Upper lobe of left lung (tissue), 6 donors: ENCODE measurements around the gene IL6R. TPM values are rescaled to one million over a fixed set of nuclear protein-coding genes. Genes with fewer than 3 reads are reported as not detected.

Experiments
- ATAC-seq, 2 donors: fragments of 200-7000 bp; cut with Tn5 transposase; one replicate each; pipeline ENCODE4 v1.9.1; 2022; ENCODE audit warnings: mild to moderate bottlenecking in 2 of 2, moderate library complexity in 2 of 2; ENCODE audit not compliant: low FRiP score in 2 of 2
- DNase-seq, 2 donors: peaks; one replicate each; pipeline ENCODE4 v3.0.0-alpha.2; 2019 to 2020
- H3K27ac ChIP-seq, 4 donors: fragments of 200-600 bp; sonication (generic); one replicate each; pipeline ENCODE4 v1.5.1; 2016 to 2019
- H3K27me3 ChIP-seq, 4 donors: fragments of 200-600 bp; sonication (generic); one replicate each; pipeline ENCODE4 v1.5.1; 2017 to 2019
- H3K36me3 ChIP-seq, 4 donors: fragments of 200-600 bp; sonication (generic); one replicate each; pipeline ENCODE4 v1.5.1; 2016 to 2019
- H3K4me1 ChIP-seq, 4 donors: fragments of 200-600 bp; sonication (generic); one replicate each; pipeline ENCODE4 v1.5.1; 2018 to 2019
- H3K4me3 ChIP-seq, 4 donors: fragments of 200-600 bp; sonication (generic); one replicate each; pipeline ENCODE4 v1.5.1; 2017 to 2019; ENCODE audit warnings: mild to moderate bottlenecking in 2 of 4, moderate library complexity in 1 of 4
- H3K9me3 ChIP-seq, 4 donors: fragments of 200-600 bp; sonication (generic); one replicate each; pipeline ENCODE4 v1.5.1; 2018 to 2019
- CTCF ChIP-seq, 6 experiments: fragments of 450-650 bp in 4 of 6; fragments of 200-600 bp in 2 of 6; sonication (generic) in 2 of 6; IDR thresholded peaks; one replicate each; pipeline ENCODE4 v1.5.1; 2016 to 2019; ENCODE audit warnings: antibody characterized with exemption in 6 of 6
- EP300 ChIP-seq, 4 donors: sonication (generic); formaldehyde crosslinking; IDR thresholded peaks; one replicate each; pipeline ENCODE4 v1.5.1; 2017; ENCODE audit warnings: antibody characterized with exemption in 4 of 4, control low read depth in 2 of 4
- POLR2A ChIP-seq, 4 donors: fragments of 450-650 bp; IDR thresholded peaks; one replicate each; pipeline ENCODE4 v1.5.1; 2016 to 2017; ENCODE audit warnings: antibody characterized with exemption in 4 of 4, mild to moderate bottlenecking in 2 of 4
- POLR2AphosphoS5 ChIP-seq, 2 donors: sonication (generic); formaldehyde crosslinking; IDR thresholded peaks; one replicate each; pipeline ENCODE4 v1.5.1; 2017; ENCODE audit warnings: antibody characterized with exemption in 2 of 2
- WGBS, 2 donors: methylation state at CpG; one replicate each; pipeline ENCODE4 v1.1.5; 2017 to 2018; 5-methylcytosine and 5-hydroxymethylcytosine counted together
- total RNA-seq, 6 donors: library from RNA; depleted of rRNA in 4 of 6; stranded (reverse); fragments of >200 nt in 4 of 6; gene quantifications; one replicate each; pipeline versions ENCODE4 v1.1.0 to v1.2.1, GENCODE V29; 2016 to 2021
- donor health status: DM: no; HTN: no; CAD: no; lungs with moderate emphysema.
- donor health status: DM: no; HTN: yes; CAD: no; lungs with severe emphysema.

IL6R gene
- total RNA-seq, 6 donors from 2014 or later: 59.6 to 126 (median 97.5) TPM

- DNase-seq (peak; percentile 29 to 92), ATAC-seq (peak; percentile 73 to 88)
- peaks cover 0 to 17% (median 8%) of the 10 kb centered on the region in 4 donors for H3K27me3 ChIP-seq
- peaks cover 0 to 5% (median 2%) of the 10 kb centered on the region in 4 donors for H3K9me3 ChIP-seq
- peaks cover 0 to 5% (median 0%) of the 10 kb centered on the region in 4 donors for H3K36me3 ChIP-seq
- peaks cover 14 to 44% (median 35%) of the 10 kb centered on the region in 4 donors for H3K4me1 ChIP-seq
- 4 to 6% methylated on average over 29 to 33 of the region's 90 CpGs for WGBS, 2 donors
- H3K27ac ChIP-seq: peak within 1 kb of the TSS; percentile 77 to 86 (median 84)
- TF ChIP-seq POLR2AphosphoS5 (IDR thresholded peaks at IDR 0.05): peak in 1 of 2 donors; percentile 38
- no peak for TF ChIP-seq CTCF (IDR thresholded peaks at IDR 0.05)
- no peak for TF ChIP-seq EP300 (IDR thresholded peaks at IDR 0.05)
- peak in 1 of 4 donors; percentile 4 for TF ChIP-seq POLR2A (IDR thresholded peaks at IDR 0.05)
- H3K4me3 ChIP-seq: peak within 1 kb of the TSS; percentile 41 to 60 (median 58)
Measured at GRCh38 chr1:154502066-154502743, 97.1 kb downstream of the IL6R start, which contains the start of the genes SHE and TDRD10. SHE (minus strand) TSS chr1:154502412; CDS start chr1:154502026, 386 bp downstream. TDRD10 (plus strand) TSS chr1:154502219; CDS start chr1:154506904, 4,685 bp downstream.

- DNase-seq (peak in 1 of 2 donors; percentile 82), ATAC-seq (peak in 1 of 2 donors; percentile 35)
- peak overlapping the region; percentile 77 to 86 (median 84) for H3K27ac ChIP-seq
- TF ChIP-seq EP300 (IDR thresholded peaks at IDR 0.05): no peak
- no peak for TF ChIP-seq POLR2AphosphoS5 (IDR thresholded peaks at IDR 0.05)
- no peak for TF ChIP-seq POLR2A (IDR thresholded peaks at IDR 0.05)
- TF ChIP-seq CTCF (IDR thresholded peaks at IDR 0.05): no peak
- H3K4me1 ChIP-seq: peaks cover 11 to 38% (median 29%) of the 10 kb centered on the region in 4 donors
- WGBS, 2 donors: 38 to 42% methylated on average over 10 to 18 of the region's 43 CpGs
- peaks cover 0 to 5% (median 2%) of the 10 kb centered on the region in 4 donors for H3K9me3 ChIP-seq
- H3K27me3 ChIP-seq: peaks cover 0 to 17% (median 8%) of the 10 kb centered on the region in 4 donors
- peaks cover 0 to 5% (median 0%) of the 10 kb centered on the region in 4 donors for H3K36me3 ChIP-seq
- peak overlapping the region; percentile 15 to 60 (median 58) for H3K4me3 ChIP-seq
Measured at GRCh38 chr1:154502744-154503115, 97.6 kb downstream of the IL6R start.

- Histone ChIP-seq H3K4me3 (no peak overlapping the region), H3K9me3 (peaks cover 0 to 5% (median 2%) of the 10 kb centered on the region in 4 donors), H3K4me1 (peaks cover 6 to 36% (median 21%) of the 10 kb centered on the region in 4 donors), H3K27me3 (peaks cover 0 to 17% (median 8%) of the 10 kb centered on the region in 4 donors), H3K27ac (no peak overlapping the region), H3K36me3 (no peaks in the 10 kb centered on the region)
- ATAC-seq: no peak
- no peak for DNase-seq
- 76 to 77% methylated on average over 5 of the region's 5 CpGs for WGBS, 2 donors
- no peak for TF ChIP-seq POLR2AphosphoS5 (IDR thresholded peaks at IDR 0.05)
- no peak for TF ChIP-seq CTCF (IDR thresholded peaks at IDR 0.05)
- TF ChIP-seq EP300 (IDR thresholded peaks at IDR 0.05): no peak
- TF ChIP-seq POLR2A (IDR thresholded peaks at IDR 0.05): no peak
Measured at GRCh38 chr1:154503898-154504297, 98.8 kb downstream of the IL6R start.

GRCh38 chr1:154512760-154513159, 107.6 kb downstream of the IL6R start:
- 77 to 78% methylated on average over 3 of the region's 3 CpGs for WGBS, 2 donors
- ATAC-seq: no peak
- TF ChIP-seq POLR2A (IDR thresholded peaks at IDR 0.05) (no peak), EP300 (IDR thresholded peaks at IDR 0.05) (no peak), CTCF (IDR thresholded peaks at IDR 0.05) (no peak), POLR2AphosphoS5 (IDR thresholded peaks at IDR 0.05) (no peak)

More at GRCh38 chr1:154512760-154513159, 107.6 kb downstream of the IL6R start:
- Histone ChIP-seq H3K4me1 (no peaks in the 10 kb centered on the region), H3K9me3 (no peaks in the 10 kb centered on the region), H3K27me3 (no peaks in the 10 kb centered on the region), H3K36me3 (no peaks in the 10 kb centered on the region), H3K27ac (no peak overlapping the region), H3K4me3 (no peak overlapping the region)
- DNase-seq: no peak
